GM12878 (cell line): Measurements from ENCODE around the gene MORN4. TPM values are rescaled to one million over a fixed set of nuclear protein-coding genes. Genes with fewer than 3 reads are reported as not detected.

Experiments
- CHD1 ChIP-seq: IDR thresholded peaks from 2 replicates; pipeline ENCODE4 v1.6.1; 2012; ENCODE audit warnings: low read depth, low read length, improper control_type of control experiment
- IRF4 ChIP-seq: IDR thresholded peaks from 2 replicates; pipeline ENCODE4 v1.6.1; 2011; ENCODE audit warnings: low read depth, low read length
- MYC ChIP-seq: IDR thresholded peaks from 2 replicates; pipeline ENCODE4 v1.6.1; 2011; ENCODE audit warnings: mild to moderate bottlenecking, low read length, moderate library complexity, inconsistent platforms; ENCODE audit not compliant: insufficient read depth, insufficient replicate concordance, insufficient read length, severe bottlenecking
- NR2C1 ChIP-seq: fragments of 450-650 bp; IDR thresholded peaks from 2 replicates; pipeline ENCODE4 v1.6.1; 2017; ENCODE audit warnings: antibody characterized with exemption, mild to moderate bottlenecking, moderate library complexity
- POLR2AphosphoS5 ChIP-seq: IDR thresholded peaks from 2 replicates; pipeline ENCODE4 v1.6.1; 2011; ENCODE audit warnings: mild to moderate bottlenecking, low read length, inconsistent platforms
- RAD51 ChIP-seq: fragments of 450-650 bp; IDR thresholded peaks from 2 replicates; pipeline ENCODE4 v1.6.1; 2016; ENCODE audit warnings: moderate library complexity, mild to moderate bottlenecking, inconsistent platforms
- ZBTB11 ChIP-seq: fragments of 450-650 bp; formaldehyde crosslinking; IDR thresholded peaks from 2 replicates; pipeline ENCODE4 v1.5.0; 2022; ENCODE audit warnings: mild to moderate bottlenecking, missing genetic modification characterization
- ZSCAN29 ChIP-seq: fragments of 450-650 bp; IDR thresholded peaks from 2 replicates; pipeline ENCODE4 v1.6.1; 2017; ENCODE audit warnings: mild to moderate bottlenecking, moderate library complexity
- polyA plus RNA-seq, 11 experiments: library from polyadenylated mRNA; depleted of rRNA in 4 of 11; unstranded in 6 of 11; stranded (reverse) in 5 of 11; fragments of >200 nt; fragmentation: Nextera tagmentation in 4 of 11; fragmentation: Illumina TruSeq in 1 of 11; extraction: Ambion mirVana in 4 of 11; extraction: Trizol in 1 of 11; gene quantifications; 1 replicate in 1 of 11; 2 replicates in 10 of 11; pipeline versions ENCODE4 v1.2.1 to v1.2.3, GENCODE V29; 2011 to 2016; ENCODE audit warnings: inconsistent platforms in 2 of 11, missing spikeins in 2 of 11, low read depth in 1 of 11
- total RNA-seq, 4 experiments: library from RNA; depleted of rRNA in 3 of 4; stranded (reverse); fragments of >200 nt in 3 of 4; fragmentation: Illumina TruSeq in 1 of 4; extraction: Trizol in 1 of 4; gene quantifications; 2 replicates each; pipeline versions ENCODE4 v1.2.1 to v1.2.3, GENCODE V29; 2013 to 2021
- TF ChIP-seq, protein P1 (sequence below): IDR thresholded peaks from 2 replicates; pipeline ENCODE4 v1.6.1; 2012; ENCODE audit warnings: low read length, inconsistent platforms

Gene MORN4
- total and polyA plus RNA-seq, 10 of the 15 experiments (the other 5 are each of a cell fraction or from before 2014, with no cell fraction given): 1.3 to 5.5 (median 2.6) TPM

DNA sequence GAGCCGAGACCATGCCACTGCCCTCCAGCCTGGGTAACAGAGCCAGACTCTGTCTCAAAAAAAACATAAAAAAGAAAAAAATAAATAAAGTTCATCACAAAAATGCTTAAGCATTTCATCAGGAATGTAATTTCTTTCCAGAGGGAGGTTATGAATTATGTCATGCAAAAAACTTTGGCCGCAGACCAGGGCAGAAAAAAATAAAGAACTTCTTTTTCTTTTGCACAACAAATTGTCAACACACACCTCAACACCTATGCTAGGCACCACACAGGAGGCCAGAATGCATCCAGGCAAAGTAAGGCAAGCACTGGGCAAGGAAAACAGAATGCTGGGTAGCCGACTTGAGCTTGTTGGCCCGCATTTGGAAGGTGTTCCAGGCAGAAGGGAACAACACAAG, 39.9 kb downstream of the MORN4 start (continued):
- no peak for TF ChIP-seq ZBTB11
- no peak for TF ChIP-seq CHD1
- TF ChIP-seq NR2C1: no peak
- TF ChIP-seq MYC: no peak
- TF ChIP-seq, protein P1, sequence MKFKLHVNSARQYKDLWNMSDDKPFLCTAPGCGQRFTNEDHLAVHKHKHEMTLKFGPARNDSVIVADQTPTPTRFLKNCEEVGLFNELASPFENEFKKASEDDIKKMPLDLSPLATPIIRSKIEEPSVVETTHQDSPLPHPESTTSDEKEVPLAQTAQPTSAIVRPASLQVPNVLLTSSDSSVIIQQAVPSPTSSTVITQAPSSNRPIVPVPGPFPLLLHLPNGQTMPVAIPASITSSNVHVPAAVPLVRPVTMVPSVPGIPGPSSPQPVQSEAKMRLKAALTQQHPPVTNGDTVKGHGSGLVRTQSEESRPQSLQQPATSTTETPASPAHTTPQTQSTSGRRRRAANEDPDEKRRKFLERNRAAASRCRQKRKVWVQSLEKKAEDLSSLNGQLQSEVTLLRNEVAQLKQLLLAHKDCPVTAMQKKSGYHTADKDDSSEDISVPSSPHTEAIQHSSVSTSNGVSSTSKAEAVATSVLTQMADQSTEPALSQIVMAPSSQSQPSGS: no peak
- TF ChIP-seq POLR2AphosphoS5: no peak
- TF ChIP-seq RAD51: no peak
- TF ChIP-seq IRF4: no peak
- TF ChIP-seq ZSCAN29: no peak
